Upper lobe of right lung (tissue), 1 donor: ENCODE data around the gene NUCKS1. TPM values are rescaled to one million over a fixed set of nuclear protein-coding genes. Genes with fewer than 3 reads are reported as not detected.

Experiments used
- ATAC-seq: fragments of 200-7000 bp; cut with Tn5 transposase; one replicate; pipeline ENCODE4 v1.9.1; 2020; ENCODE audit warnings: mild to moderate bottlenecking, moderate library complexity
- DNase-seq: peaks from one replicate; pipeline ENCODE4 v3.0.0-alpha.2; 2020
- H3K27ac ChIP-seq: fragments of 200-600 bp; one replicate; pipeline ENCODE4 v1.8.0; 2022
- H3K27me3 ChIP-seq: fragments of 200-600 bp; one replicate; pipeline ENCODE4 v1.8.0; 2022; ENCODE audit warnings: mild to moderate bottlenecking
- H3K36me3 ChIP-seq: fragments of 200-600 bp; one replicate; pipeline ENCODE4 v1.8.0; 2022
- H3K4me1 ChIP-seq: fragments of 200-600 bp; one replicate; pipeline ENCODE4 v1.8.0; 2022
- H3K4me3 ChIP-seq: fragments of 200-600 bp; one replicate; pipeline ENCODE4 v1.8.0; 2022; ENCODE audit warnings: mild to moderate bottlenecking
- H3K9me3 ChIP-seq: fragments of 200-600 bp; one replicate; pipeline ENCODE4 v1.8.0; 2022
- intact Hi-C: fragments of 100-400 bp; cut with DNase I; formaldehyde crosslinking; loops from one replicate; pipeline ENCODE4 v1.11.0; 2022
- total RNA-seq: library from RNA; stranded (reverse); fragmentation: NEBNext Ultra II Directional; extraction: Animal tissue kit (Norgen Biotek cat#: 25700); gene quantifications from one replicate; pipeline ENCODE4 v1.2.1, GENCODE V29; 2021
- TF ChIP-seq, protein P1 (sequence below): fragments of 200-600 bp; IDR thresholded peaks from one replicate; pipeline ENCODE4 v1.8.0; 2022; ENCODE audit warnings: antibody characterized with exemption
- donor health status: DM: no; HTN: yes; CAD: no; lungs with severe emphysema.

NUCKS1 gene
- total RNA-seq, 1 donor from 2014 or later, result 117 TPM

DNA sequence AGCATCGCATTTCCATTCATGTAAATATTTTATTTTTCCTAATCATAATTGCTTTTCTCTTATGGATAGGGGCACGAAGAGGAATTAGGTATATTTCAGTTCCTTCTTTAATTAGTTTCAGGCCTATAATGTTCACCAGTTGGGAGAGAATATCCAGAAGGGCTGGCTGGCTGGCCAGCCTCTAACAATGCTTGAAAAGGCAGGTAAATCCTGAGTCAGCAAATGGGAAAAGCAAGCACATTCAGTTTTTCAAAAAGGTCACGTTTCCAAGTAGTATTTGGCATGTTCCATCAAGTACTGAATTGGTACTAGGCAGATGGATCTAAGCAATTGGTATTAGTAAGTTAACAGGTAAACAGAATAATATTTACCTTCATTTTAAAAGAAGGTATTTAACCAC lies 17.3 kb upstream of the NUCKS1 start:
- Histone ChIP-seq H3K4me1 (no peaks in the 10 kb centered on the region), H3K9me3 (no peaks in the 10 kb centered on the region), H3K27ac (no peak overlapping the region), H3K4me3 (no peak overlapping the region), H3K36me3 (no peaks in the 10 kb centered on the region), H3K27me3 (no peaks in the 10 kb centered on the region)
- TF ChIP-seq, protein P1, sequence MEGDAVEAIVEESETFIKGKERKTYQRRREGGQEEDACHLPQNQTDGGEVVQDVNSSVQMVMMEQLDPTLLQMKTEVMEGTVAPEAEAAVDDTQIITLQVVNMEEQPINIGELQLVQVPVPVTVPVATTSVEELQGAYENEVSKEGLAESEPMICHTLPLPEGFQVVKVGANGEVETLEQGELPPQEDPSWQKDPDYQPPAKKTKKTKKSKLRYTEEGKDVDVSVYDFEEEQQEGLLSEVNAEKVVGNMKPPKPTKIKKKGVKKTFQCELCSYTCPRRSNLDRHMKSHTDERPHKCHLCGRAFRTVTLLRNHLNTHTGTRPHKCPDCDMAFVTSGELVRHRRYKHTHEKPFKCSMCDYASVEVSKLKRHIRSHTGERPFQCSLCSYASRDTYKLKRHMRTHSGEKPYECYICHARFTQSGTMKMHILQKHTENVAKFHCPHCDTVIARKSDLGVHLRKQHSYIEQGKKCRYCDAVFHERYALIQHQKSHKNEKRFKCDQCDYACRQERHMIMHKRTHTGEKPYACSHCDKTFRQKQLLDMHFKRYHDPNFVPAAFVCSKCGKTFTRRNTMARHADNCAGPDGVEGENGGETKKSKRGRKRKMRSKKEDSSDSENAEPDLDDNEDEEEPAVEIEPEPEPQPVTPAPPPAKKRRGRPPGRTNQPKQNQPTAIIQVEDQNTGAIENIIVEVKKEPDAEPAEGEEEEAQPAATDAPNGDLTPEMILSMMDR, result no peak
- no peak for ATAC-seq
- intact Hi-C loops, result no loop called here
- DNase-seq, result no peak

DNA sequence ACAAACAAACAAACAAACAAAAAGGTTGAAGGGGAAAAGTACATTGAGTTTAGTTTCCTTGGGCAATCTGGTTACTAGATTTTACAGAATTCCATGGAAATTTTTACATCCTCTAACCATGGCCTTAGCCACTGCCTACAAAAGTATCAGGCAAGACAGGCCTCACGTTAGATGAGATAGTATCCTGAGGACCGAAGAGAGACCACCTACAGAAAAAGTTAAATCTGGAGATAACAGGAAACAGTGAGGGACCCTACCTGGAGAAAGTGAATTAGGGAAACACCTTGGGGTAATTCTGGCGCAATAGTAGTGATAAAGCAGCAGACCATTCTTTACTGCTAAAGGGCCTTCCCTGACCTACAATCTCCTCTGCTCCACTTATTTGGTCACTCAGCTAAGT lies 16.6 kb upstream of the NUCKS1 start:
- intact Hi-C loops, result no loop called here
- TF ChIP-seq, protein P1, result no peak

DNA sequence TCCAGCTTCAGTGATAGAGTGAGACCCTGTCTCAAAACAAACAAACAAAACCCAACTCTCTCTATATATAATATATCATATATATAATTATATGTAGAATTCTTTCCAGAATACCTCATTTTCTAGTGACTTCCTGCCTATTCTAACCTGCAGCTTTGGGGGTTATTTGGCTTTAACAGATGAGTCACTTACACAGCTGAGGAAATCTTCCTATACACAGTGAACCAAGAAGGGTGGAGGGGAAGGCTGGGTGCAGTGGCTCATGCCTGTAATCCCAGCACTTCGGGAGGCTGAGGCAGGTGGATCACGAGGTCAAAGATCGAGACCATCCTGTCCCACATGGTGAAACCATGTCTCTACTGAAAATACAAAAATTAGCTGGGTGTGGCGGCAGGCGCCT lies 16.1 kb upstream of the NUCKS1 start:
- intact Hi-C loops, result no loop called here
- Histone ChIP-seq H3K4me1 (no peaks in the 10 kb centered on the region), H3K27me3 (no peaks in the 10 kb centered on the region), H3K9me3 (no peaks in the 10 kb centered on the region), H3K36me3 (no peaks in the 10 kb centered on the region), H3K27ac (no peak overlapping the region), H3K4me3 (no peak overlapping the region)
- ATAC-seq (no peak), DNase-seq (no peak)
- TF ChIP-seq, protein P1, result no peak

More for the DNA sequence above, 16.6 kb upstream of the NUCKS1 start:
- Histone ChIP-seq H3K4me3 (no peak overlapping the region), H3K27ac (no peak overlapping the region), H3K36me3 (no peaks in the 10 kb centered on the region), H3K27me3 (no peaks in the 10 kb centered on the region), H3K9me3 (no peaks in the 10 kb centered on the region), H3K4me1 (no peaks in the 10 kb centered on the region)
- no peak for DNase-seq
- ATAC-seq, result no peak

DNA sequence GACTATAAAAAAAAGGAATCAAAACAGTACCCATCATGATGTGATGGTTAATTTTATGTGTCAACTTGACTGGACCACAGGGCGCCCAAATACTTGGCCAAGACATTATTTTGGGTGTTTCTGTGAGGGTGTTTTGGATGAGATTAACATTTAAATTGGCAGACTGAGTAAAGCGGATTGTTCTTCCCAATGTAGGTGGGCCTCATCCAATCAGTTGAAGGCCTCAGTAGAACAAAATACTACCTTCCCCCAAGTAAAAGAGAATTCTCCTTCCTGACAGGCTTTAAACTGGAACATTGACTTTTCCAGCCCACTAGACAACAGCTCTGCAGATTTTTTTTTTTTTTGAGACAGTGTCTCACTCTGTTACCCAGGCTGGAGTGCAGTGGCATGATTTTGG lies 14.6 kb upstream of the NUCKS1 start:
- no peaks in the 10 kb centered on the region for H3K36me3 ChIP-seq
- no peaks in the 10 kb centered on the region for H3K9me3 ChIP-seq
- no peak overlapping the region for H3K27ac ChIP-seq
- no peaks in the 10 kb centered on the region for H3K4me1 ChIP-seq
- intact Hi-C loops, result no loop called here
- no peaks in the 10 kb centered on the region for H3K27me3 ChIP-seq
- ATAC-seq (no peak), DNase-seq (no peak)
- TF ChIP-seq, protein P1, result no peak
- H3K4me3 ChIP-seq, result no peak overlapping the region

DNA sequence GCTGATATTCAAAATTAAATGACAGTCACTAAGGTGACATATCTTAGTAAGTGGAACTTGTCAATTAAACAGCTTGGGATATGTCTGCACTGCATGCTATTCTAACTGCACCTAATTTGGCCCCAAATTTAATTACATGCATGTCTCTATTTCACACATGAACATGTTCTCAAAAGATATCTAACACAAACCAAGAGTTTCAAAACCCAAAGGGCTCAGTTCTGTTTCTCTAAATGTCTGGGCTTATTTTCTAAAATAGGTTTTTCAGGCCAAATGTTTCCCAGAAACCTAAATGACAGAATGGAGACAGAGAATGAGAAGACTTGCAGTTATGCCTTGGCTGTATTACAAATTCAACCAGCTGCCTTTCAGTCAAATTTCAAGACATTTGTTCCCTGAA lies 14.0 kb upstream of the NUCKS1 start:
- ATAC-seq, result no peak
- H3K9me3 ChIP-seq, result no peaks in the 10 kb centered on the region
- DNase-seq, result no peak
- H3K27ac ChIP-seq, result no peak overlapping the region
- H3K4me3 ChIP-seq, result no peak overlapping the region
- TF ChIP-seq, protein P1, result no peak
- intact Hi-C loops, result no loop called here
- no peaks in the 10 kb centered on the region for H3K27me3 ChIP-seq
- H3K36me3 ChIP-seq, result no peaks in the 10 kb centered on the region
- no peaks in the 10 kb centered on the region for H3K4me1 ChIP-seq

DNA sequence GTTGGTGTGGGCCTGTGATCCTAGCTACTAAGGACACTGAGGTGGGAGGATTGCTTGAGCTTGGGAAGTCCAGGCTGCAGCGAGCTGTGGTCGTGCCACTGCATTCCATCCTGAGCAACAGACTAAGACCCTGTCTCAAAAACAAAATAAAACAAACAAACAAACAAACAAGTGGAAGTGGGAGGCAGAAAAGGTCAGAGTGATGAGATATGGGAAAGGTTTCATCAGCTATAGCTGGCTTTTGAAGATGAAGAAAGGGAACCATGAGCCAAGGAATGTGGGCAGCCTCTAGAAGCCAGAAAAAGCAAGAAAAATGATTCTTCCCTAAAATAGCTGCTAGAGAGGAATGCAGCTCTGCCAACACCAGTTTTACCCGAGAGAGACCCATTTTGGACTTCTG lies 10.6 kb upstream of the NUCKS1 start:
- H3K27ac ChIP-seq, result no peak overlapping the region
- DNase-seq (no peak), ATAC-seq (no peak)
- H3K4me1 ChIP-seq, result no peaks in the 10 kb centered on the region
- intact Hi-C loops, result no loop called here
- TF ChIP-seq, protein P1, result no peak
- no peaks in the 10 kb centered on the region for H3K9me3 ChIP-seq
- no peak overlapping the region for H3K4me3 ChIP-seq
- no peaks in the 10 kb centered on the region for H3K36me3 ChIP-seq
- H3K27me3 ChIP-seq, result no peaks in the 10 kb centered on the region
